ENCODE results near the gene ZEB2.

The ZEB2 gene

DNA sequence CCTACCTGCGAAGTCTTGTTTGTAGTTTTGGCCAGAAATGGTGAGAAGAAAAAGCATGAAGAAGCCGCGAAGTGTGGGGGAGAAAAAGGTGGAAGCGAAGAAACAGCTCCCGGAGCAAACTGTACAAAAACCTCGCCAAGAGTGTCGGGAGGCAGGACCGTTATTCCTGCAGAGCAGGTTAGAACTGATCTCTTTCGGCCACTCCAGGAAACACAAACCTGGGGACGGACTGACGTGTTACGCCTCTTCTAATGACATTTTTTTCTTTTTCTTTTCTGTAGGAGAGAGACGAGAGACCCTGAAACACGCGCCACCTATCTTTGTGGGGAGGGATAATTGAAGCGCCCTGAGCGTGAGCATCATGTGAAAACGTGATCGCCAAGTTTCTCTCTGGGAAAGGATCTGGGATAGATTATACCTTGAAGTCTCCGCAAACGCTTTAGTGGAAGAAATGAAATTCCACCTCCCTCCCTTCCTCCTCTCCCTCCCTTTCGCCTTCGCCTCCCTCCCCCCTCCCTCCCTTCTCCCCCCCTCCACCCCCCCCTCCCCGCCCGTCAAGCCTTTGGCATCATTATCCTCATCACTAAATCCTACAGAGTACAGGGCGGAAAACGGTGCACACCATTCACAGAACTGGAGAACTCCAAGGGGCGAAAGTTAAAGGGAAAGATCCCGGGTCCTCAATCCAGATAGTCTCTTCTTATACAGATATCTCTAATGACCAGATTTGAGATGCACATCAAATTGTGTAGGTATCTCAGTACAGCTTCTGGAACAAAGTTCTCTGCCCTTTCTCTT lies at the start of gene ZEB2:
ZEB2 (minus strand) TSS at position 186 of the 798 bp plus-strand sequence. CDS start 2,769 bp downstream, outside the sequence.
- Histone ChIP-seq H3K4me1 (ENCODE audit: control insufficient read depth, insufficient read depth, low read length) (peaks cover 8% of the 10 kb centered on the region), H3K9ac (ENCODE audit: low read depth, low read length) (no peak within 1 kb of the TSS), H3K4me3 (ENCODE audit: low read depth, low read length) (peak within 1 kb of the TSS; percentile 24), H3K27me3 (ENCODE audit: control insufficient read depth, insufficient read depth, low read length) (peaks cover 57% of the 10 kb centered on the region), H3K9me3 (ENCODE audit: control insufficient read depth, insufficient read depth, low read length) (no peaks in the 10 kb centered on the region), H3K36me3 (ENCODE audit: control insufficient read depth, insufficient read depth, low read length) (no peaks in the 10 kb centered on the region)

DNA sequence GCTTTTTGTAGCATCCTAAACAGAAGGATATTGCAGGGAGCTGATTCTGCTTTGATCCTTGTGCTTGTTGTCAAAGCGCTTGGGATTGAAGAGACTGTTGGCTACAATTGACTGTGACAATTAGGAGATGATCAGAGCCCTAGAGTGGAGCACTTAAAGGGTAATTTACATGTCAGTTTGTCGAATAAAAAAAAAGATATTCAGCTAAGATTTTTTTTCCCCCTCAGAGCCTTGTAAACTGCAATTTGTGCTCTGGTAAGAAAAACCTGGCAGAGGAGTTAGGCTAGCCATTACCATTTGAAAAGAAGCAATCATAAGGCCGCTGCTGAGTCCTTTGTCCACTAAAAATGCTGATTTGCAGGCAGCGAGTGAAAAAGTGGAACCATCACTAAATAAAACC lies 47.8 kb upstream of the ZEB2 start:
- Histone ChIP-seq H3K9me3 (ENCODE audit: control insufficient read depth, insufficient read depth, low read length) (no peaks in the 10 kb centered on the region), H3K36me3 (ENCODE audit: control insufficient read depth, insufficient read depth, low read length) (no peaks in the 10 kb centered on the region), H3K4me1 (ENCODE audit: control insufficient read depth, insufficient read depth, low read length) (peaks cover 16% of the 10 kb centered on the region), H3K4me3 (ENCODE audit: low read depth, low read length) (no peak overlapping the region), H3K9ac (ENCODE audit: low read depth, low read length) (no peak overlapping the region), H3K27me3 (ENCODE audit: control insufficient read depth, insufficient read depth, low read length) (peaks cover 4% of the 10 kb centered on the region)

DNA sequence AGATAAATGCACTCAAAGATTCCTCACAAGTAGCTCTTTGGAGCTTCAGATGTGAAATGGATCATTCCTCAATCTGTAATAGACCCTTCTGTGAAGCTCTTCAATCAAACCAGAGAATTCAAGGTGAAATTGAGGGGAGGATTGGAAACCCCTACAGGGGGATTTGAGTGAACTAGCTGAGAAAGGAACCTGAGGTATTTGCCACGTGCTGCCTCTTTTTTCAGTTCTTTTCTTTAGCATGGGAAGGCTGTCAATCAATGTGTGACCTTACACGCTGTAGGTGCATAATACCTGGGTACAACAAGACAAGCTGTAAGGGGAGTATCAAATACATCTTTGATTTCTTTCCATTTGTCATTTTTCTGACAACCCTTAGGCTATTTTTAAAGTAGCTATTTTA lies 46.5 kb upstream of the ZEB2 start:
- no peak overlapping the region for H3K9ac ChIP-seq (ENCODE audit: low read depth, low read length)
- H3K9me3 ChIP-seq (ENCODE audit: control insufficient read depth, insufficient read depth, low read length), result no peaks in the 10 kb centered on the region
- peaks cover 4% of the 10 kb centered on the region for H3K27me3 ChIP-seq (ENCODE audit: control insufficient read depth, insufficient read depth, low read length)
- H3K36me3 ChIP-seq (ENCODE audit: control insufficient read depth, insufficient read depth, low read length), result no peaks in the 10 kb centered on the region
- H3K4me1 ChIP-seq (ENCODE audit: control insufficient read depth, insufficient read depth, low read length), result peaks cover 16% of the 10 kb centered on the region
- no peak overlapping the region for H3K4me3 ChIP-seq (ENCODE audit: low read depth, low read length)

DNA sequence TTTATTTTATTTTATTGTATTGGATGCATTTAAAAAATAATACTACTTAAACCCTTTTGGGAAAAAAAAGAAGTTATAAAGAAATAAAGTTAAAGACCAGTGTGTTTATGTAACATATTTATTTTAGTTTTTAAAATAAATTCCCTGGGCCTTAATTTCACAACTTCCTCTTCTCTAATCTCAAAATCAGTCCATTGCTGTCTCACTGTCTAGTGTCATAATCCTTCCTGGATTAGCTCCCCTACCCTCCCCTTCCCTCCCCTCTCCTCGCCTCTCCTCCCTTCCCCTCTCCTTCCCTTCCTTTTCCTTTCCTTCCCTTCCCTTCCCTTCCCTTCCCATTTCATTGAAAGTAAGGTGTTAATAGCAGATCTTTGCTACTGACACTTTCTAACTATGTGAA lies 40.3 kb upstream of the ZEB2 start:
- Histone ChIP-seq H3K27me3 (ENCODE audit: control insufficient read depth, insufficient read depth, low read length) (no peaks in the 10 kb centered on the region), H3K9ac (ENCODE audit: low read depth, low read length) (no peak overlapping the region), H3K9me3 (ENCODE audit: control insufficient read depth, insufficient read depth, low read length) (no peaks in the 10 kb centered on the region), H3K36me3 (ENCODE audit: control insufficient read depth, insufficient read depth, low read length) (no peaks in the 10 kb centered on the region), H3K4me3 (ENCODE audit: low read depth, low read length) (no peak overlapping the region), H3K4me1 (ENCODE audit: control insufficient read depth, insufficient read depth, low read length) (no peaks in the 10 kb centered on the region)

DNA sequence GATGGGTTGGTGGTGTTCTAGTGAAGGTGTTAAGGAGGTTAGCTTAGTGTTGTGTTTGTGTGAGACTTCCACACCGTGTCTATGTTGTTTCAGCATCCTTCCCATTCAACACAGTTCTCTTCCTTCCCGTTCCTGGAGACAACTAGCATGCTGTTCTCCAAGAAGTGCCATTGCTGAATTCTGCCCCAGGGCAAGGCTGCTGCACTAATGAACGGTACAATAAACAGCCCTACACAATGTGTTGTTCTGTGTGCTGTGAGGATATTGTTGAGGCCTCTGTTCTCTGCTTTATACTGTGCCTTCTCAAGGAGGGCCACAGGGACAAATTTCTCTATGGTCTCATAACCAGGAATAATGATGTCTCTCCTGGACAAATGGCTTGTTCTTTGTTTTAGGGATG lies 39.8 kb upstream of the ZEB2 start:
- H3K4me3 ChIP-seq (ENCODE audit: low read depth, low read length), result no peak overlapping the region
- H3K9me3 ChIP-seq (ENCODE audit: control insufficient read depth, insufficient read depth, low read length), result no peaks in the 10 kb centered on the region
- no peaks in the 10 kb centered on the region for H3K27me3 ChIP-seq (ENCODE audit: control insufficient read depth, insufficient read depth, low read length)
- H3K4me1 ChIP-seq (ENCODE audit: control insufficient read depth, insufficient read depth, low read length), result no peaks in the 10 kb centered on the region
- no peaks in the 10 kb centered on the region for H3K36me3 ChIP-seq (ENCODE audit: control insufficient read depth, insufficient read depth, low read length)
- no peak overlapping the region for H3K9ac ChIP-seq (ENCODE audit: low read depth, low read length)

DNA sequence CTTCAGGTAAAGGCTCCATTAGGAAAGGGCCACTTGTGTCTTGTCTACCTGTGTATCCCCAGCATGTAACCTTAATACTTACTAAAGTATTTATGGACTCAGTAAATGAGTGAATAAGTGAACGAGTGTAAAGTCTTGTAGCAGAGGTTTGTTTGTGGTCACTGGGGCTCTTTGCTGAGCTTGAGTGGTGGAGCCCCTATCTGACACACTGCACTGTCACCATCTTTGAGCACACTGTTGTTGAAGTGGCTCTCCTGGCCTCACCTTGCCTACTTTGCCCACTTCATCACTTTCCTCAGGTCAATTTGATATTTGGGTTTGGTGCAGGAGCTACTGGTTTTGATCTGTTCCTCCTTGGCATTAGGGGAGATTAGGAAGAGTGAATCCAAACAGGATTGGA lies 39.3 kb upstream of the ZEB2 start:
- Histone ChIP-seq H3K9ac (ENCODE audit: low read depth, low read length) (no peak overlapping the region), H3K27me3 (ENCODE audit: control insufficient read depth, insufficient read depth, low read length) (no peaks in the 10 kb centered on the region), H3K4me1 (ENCODE audit: control insufficient read depth, insufficient read depth, low read length) (no peaks in the 10 kb centered on the region), H3K9me3 (ENCODE audit: control insufficient read depth, insufficient read depth, low read length) (no peaks in the 10 kb centered on the region), H3K36me3 (ENCODE audit: control insufficient read depth, insufficient read depth, low read length) (no peaks in the 10 kb centered on the region), H3K4me3 (ENCODE audit: low read depth, low read length) (no peak overlapping the region)

DNA sequence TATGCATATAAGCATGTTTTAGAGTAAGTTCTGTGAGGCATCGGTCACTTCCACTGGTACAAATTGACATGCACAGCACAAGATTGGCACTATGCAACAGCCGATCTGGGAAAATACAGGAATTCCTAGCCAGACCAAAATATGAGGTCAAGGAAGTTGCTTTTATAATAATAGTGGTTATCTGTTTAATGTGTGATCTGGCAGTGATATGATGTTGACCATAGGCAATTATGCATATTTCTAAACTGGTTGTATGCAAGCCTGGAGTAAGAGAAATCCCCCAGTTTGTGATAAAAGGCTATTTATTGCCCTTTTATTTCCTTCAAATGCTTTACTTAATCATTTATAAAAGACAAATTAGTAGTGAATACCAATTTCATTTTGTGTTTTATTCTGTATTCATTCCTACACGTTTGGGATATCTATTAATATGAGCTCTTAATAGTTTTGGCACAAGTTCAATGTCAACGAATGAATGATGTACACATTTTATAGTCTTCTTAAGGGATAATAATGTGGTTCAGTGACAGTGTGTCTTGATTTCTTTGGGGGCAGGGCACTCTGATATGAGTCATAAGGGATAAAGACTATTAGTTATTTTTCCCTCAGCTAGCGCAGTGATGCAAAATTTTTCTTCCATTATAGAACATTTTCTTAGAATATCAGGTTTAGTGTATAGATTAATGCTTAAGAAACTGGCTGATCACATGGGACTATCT lies 34.7 kb upstream of the ZEB2 start:
- Histone ChIP-seq H3K9me3 (ENCODE audit: control insufficient read depth, insufficient read depth, low read length) (no peaks in the 10 kb centered on the region), H3K4me3 (ENCODE audit: low read depth, low read length) (no peak overlapping the region), H3K9ac (ENCODE audit: low read depth, low read length) (no peak overlapping the region), H3K4me1 (ENCODE audit: control insufficient read depth, insufficient read depth, low read length) (no peaks in the 10 kb centered on the region), H3K27me3 (ENCODE audit: control insufficient read depth, insufficient read depth, low read length) (no peaks in the 10 kb centered on the region), H3K36me3 (ENCODE audit: control insufficient read depth, insufficient read depth, low read length) (no peaks in the 10 kb centered on the region)

DNA sequence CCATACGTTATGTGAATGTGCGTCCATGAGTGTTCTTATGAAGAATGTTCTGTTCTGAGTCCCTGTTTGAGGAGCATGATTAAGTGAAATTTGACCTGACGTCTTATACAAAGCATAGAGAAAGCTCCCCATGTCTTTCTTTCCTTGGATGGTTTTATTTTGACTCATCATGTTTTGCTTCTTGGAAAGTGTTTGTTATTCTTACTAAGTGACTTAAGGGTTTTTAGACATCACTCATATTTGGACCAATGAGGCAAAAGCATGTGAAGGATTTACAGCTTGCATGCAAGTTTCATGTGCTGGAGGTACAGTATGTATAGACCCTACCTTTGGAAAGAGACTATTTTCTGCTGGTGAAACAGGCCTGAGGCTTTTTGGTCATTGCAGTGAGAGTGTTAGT lies 33.5 kb upstream of the ZEB2 start:
- Histone ChIP-seq H3K4me1 (ENCODE audit: control insufficient read depth, insufficient read depth, low read length) (no peaks in the 10 kb centered on the region), H3K9me3 (ENCODE audit: control insufficient read depth, insufficient read depth, low read length) (no peaks in the 10 kb centered on the region), H3K9ac (ENCODE audit: low read depth, low read length) (no peak overlapping the region), H3K27me3 (ENCODE audit: control insufficient read depth, insufficient read depth, low read length) (no peaks in the 10 kb centered on the region), H3K36me3 (ENCODE audit: control insufficient read depth, insufficient read depth, low read length) (no peaks in the 10 kb centered on the region), H3K4me3 (ENCODE audit: low read depth, low read length) (no peak overlapping the region)

DNA sequence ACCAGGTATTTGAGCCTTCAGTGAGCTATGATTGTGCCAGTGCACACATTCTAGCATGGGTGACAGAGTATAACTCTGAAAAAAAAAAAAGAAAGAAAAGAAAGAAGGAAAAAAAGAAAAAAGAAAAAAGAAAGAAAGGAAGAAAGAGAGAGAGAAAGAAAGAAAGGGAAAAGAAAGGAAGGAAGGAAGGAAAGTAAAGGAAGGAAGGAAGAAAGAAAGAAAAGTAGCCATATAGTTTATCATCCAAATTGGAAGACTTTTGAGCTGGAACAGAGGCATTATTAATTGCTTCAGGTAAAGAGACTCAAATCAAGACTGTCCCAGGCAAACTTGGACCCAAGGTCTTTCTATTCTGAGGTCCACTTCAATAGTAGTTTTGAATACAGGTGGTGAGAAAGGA lies 32.9 kb upstream of the ZEB2 start:
- Histone ChIP-seq H3K9ac (ENCODE audit: low read depth, low read length) (no peak overlapping the region), H3K36me3 (ENCODE audit: control insufficient read depth, insufficient read depth, low read length) (no peaks in the 10 kb centered on the region), H3K4me3 (ENCODE audit: low read depth, low read length) (no peak overlapping the region), H3K27me3 (ENCODE audit: control insufficient read depth, insufficient read depth, low read length) (no peaks in the 10 kb centered on the region), H3K9me3 (ENCODE audit: control insufficient read depth, insufficient read depth, low read length) (no peaks in the 10 kb centered on the region), H3K4me1 (ENCODE audit: control insufficient read depth, insufficient read depth, low read length) (no peaks in the 10 kb centered on the region)

DNA sequence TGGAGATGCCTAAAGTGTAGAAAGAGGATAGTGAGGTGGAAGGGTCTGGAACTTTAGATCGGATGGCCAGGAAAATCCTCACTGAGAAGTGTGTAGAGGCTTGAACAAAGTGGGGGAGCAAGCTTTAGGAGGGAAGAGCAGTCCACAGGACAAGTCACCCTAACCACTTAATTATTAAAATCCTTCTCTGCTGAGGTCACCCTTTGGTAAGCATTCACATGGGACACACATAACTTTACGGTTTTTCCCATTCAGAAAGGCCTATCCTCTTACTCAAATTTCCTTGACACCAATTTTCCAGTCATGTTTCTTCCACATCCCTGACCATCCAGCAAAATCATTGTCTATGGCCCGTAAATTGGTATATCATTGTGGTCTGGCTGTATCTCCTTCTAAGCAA lies 31.0 kb upstream of the ZEB2 start:
- H3K9ac ChIP-seq (ENCODE audit: low read depth, low read length), result no peak overlapping the region
- no peaks in the 10 kb centered on the region for H3K27me3 ChIP-seq (ENCODE audit: control insufficient read depth, insufficient read depth, low read length)
- no peaks in the 10 kb centered on the region for H3K9me3 ChIP-seq (ENCODE audit: control insufficient read depth, insufficient read depth, low read length)
- H3K4me1 ChIP-seq (ENCODE audit: control insufficient read depth, insufficient read depth, low read length), result no peaks in the 10 kb centered on the region
- no peaks in the 10 kb centered on the region for H3K36me3 ChIP-seq (ENCODE audit: control insufficient read depth, insufficient read depth, low read length)
- H3K4me3 ChIP-seq (ENCODE audit: low read depth, low read length), result no peak overlapping the region

DNA sequence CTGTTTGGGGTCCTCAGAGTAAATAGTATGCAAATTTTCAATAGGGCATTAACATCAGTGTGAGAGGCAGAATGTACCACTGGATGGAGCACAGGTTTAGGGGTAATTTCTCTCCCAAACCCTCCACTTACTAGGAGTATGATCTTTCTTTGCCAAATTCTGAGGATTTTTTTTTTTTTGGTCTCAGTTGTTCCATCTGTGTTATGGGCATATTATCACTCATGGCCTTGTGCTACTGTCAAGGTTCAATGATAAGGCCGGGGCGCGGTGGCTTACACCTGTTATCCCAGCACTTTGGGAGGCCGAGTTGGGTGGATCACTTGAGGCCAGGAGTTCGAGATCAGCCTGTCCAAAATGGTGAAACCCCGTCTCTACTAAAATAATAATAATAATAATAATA lies 30.2 kb upstream of the ZEB2 start:
- H3K27me3 ChIP-seq (ENCODE audit: control insufficient read depth, insufficient read depth, low read length), result no peaks in the 10 kb centered on the region
- no peaks in the 10 kb centered on the region for H3K4me1 ChIP-seq (ENCODE audit: control insufficient read depth, insufficient read depth, low read length)
- no peaks in the 10 kb centered on the region for H3K9me3 ChIP-seq (ENCODE audit: control insufficient read depth, insufficient read depth, low read length)
- no peak overlapping the region for H3K9ac ChIP-seq (ENCODE audit: low read depth, low read length)
- no peak overlapping the region for H3K4me3 ChIP-seq (ENCODE audit: low read depth, low read length)
- H3K36me3 ChIP-seq (ENCODE audit: control insufficient read depth, insufficient read depth, low read length), result no peaks in the 10 kb centered on the region

DNA sequence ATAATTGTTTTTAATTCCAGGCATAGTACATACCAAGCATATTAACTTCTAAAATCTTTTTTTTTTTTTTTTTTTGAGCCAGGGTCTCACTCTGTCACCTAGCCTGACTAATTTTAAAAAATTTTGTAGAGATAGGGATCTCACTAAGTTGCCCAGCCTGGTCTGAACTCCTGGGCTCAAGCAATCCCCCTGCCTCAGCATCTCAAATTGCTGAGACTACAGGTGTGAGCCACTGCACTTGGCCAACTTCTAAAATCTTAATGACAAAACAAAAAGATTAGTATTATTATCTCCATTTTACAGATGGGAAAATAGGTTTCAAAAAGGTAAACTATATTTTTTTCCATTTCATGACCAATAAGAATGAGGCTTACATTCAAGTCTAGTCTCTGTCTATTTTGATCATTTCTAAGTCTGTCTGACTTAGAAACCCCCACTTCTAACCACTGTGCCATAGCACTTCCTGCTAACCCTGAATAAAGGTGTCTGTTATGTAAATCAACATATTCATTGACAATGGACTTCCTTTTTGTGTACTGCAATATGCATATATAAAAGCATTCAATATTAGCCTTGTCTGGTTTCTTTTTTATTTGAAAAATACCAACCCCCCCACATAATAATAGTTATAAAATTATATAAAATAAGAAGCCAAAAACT lies 28.7 kb upstream of the ZEB2 start:
- Histone ChIP-seq H3K36me3 (ENCODE audit: control insufficient read depth, insufficient read depth, low read length) (no peaks in the 10 kb centered on the region), H3K4me1 (ENCODE audit: control insufficient read depth, insufficient read depth, low read length) (no peaks in the 10 kb centered on the region), H3K4me3 (ENCODE audit: low read depth, low read length) (no peak overlapping the region), H3K9ac (ENCODE audit: low read depth, low read length) (no peak overlapping the region), H3K9me3 (ENCODE audit: control insufficient read depth, insufficient read depth, low read length) (no peaks in the 10 kb centered on the region), H3K27me3 (ENCODE audit: control insufficient read depth, insufficient read depth, low read length) (no peaks in the 10 kb centered on the region)
